Kidney epithelial cell (primary cell): ENCODE data around the gene COL13A1. TPM values are rescaled to one million over a fixed set of nuclear protein-coding genes. Genes with fewer than 3 reads are reported as not detected.

Experiments used
- DNase-seq: peaks from one replicate; pipeline ENCODE4 v3.0.0-alpha.2; 2010; ENCODE audit warnings: low read depth
- H3K27me3 ChIP-seq: 2 replicates; pipeline ENCODE4 v1.6.0; 2011; ENCODE audit warnings: low read length; ENCODE audit not compliant: control insufficient read depth, insufficient read depth
- H3K36me3 ChIP-seq: 2 replicates; pipeline ENCODE4 v1.5.1; 2011; ENCODE audit warnings: low read length; ENCODE audit not compliant: control insufficient read depth, insufficient read depth
- H3K4me3 ChIP-seq: 2 replicates; pipeline ENCODE4 v1.5.1; 2011; ENCODE audit warnings: low read depth, mild to moderate bottlenecking, control low read depth, low read length
- CTCF ChIP-seq: IDR thresholded peaks from 2 replicates; pipeline ENCODE4 v1.5.1; 2011; ENCODE audit warnings: mild to moderate bottlenecking, moderate library complexity, low read length, control low read depth, inconsistent platforms; ENCODE audit not compliant: insufficient read depth, poor library complexity, severe bottlenecking
- total RNA-seq: library from RNA; depleted of rRNA; stranded (reverse); fragments of >200 nt; gene quantifications from 2 replicates; pipeline ENCODE4 v1.2.3, GENCODE V29; 2015

The COL13A1 gene
- total RNA-seq, 1 donor from 2014 or later: 1.7 TPM

DNA sequence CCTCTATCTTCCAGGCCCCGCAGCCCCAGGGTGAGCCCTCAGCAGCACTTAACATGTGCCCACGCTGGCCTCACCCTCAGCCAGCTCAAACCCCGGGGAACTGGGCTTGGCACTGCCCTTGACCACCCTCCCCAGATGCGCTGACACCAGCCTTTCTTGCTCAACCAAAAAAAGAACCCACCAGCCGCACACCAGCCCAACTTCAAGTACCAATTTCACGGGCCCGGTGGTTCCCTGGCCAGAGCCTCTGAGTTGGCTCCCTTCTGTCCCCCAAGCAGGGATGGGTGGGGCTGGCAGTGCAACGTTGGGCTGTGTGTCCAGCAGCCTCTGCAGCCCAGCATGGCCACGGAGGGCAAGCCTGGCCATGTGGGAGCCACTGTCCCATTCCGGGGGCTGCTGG lies 96.3 kb downstream of the COL13A1 start:
- H3K36me3 ChIP-seq: no peaks in the 10 kb centered on the region
- DNase-seq: no peak
- H3K4me3 ChIP-seq: no peak overlapping the region
- no peak for TF ChIP-seq CTCF
- H3K27me3 ChIP-seq: no peaks in the 10 kb centered on the region

GRCh38 chr10:69898524-69898923 lies 96.8 kb downstream of the COL13A1 start:
- Histone ChIP-seq H3K36me3 (no peaks in the 10 kb centered on the region), H3K27me3 (no peaks in the 10 kb centered on the region), H3K4me3 (no peak overlapping the region)
- TF ChIP-seq CTCF: no peak
- DNase-seq: no peak

DNA sequence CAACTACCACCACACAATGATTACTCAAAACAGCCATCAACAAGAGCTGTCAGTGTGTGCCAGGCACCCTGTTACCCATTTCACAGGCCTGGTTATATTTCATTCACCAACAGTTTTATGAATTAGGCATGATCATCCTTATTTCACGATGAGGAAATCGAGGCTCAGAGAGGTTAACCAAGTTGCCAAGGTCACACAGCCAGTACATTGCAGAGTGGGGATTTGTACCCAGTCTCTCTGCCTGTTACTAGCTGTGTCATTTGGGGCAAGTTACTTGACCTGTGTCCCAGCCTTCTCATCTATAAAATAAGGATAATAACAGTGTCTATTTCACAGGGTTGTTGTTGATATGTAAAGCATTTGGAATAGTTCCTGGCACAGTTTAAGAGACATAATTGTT lies 97.2 kb downstream of the COL13A1 start:
- no peaks in the 10 kb centered on the region for H3K27me3 ChIP-seq
- H3K4me3 ChIP-seq: no peak overlapping the region
- TF ChIP-seq CTCF: no peak
- DNase-seq: no peak
- no peaks in the 10 kb centered on the region for H3K36me3 ChIP-seq

DNA sequence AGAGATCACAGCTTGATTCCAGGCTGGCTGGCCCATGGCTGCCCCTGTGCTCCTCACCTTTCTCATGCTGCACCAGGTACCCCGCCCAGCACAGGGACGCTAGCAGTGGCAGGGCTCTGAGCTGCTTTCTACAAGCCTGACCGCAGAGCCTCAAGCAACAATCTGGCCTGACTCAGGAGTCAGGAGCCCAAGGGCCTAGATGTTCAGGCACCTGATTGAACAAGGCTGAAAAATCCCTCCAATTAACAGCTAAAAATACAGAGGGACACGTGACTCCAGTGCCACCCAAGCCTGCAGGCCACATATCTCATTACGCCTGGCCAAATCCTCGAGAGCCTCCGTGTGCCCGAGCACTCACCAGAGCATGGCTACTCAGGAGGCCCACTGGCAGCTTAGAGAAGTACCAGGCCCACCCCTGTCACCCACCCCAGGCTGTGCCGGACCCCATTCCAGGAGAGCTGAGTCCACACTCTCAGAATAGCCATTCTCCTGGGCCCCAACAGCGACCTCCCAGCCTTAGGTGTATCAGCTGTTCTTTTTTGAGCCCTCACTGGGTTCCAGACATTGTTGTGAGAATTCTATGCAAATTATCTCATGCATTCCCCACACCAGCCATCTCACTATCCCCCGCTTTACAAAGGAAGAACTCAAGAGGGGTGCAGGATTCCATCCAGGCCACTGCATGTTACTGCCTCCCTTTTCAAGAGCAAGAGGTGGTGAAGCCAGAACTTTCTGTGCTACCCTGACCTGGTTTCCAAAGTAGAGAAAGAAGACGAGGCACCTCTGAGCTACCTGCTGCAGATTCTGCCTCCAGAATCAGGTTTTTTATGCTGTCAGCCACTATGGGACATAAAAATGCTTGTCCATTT lies 98.3 kb downstream of the COL13A1 start:
- Histone ChIP-seq H3K27me3 (no peaks in the 10 kb centered on the region), H3K4me3 (no peak overlapping the region), H3K36me3 (no peaks in the 10 kb centered on the region)
- TF ChIP-seq CTCF: no peak
- no peak for DNase-seq

DNA sequence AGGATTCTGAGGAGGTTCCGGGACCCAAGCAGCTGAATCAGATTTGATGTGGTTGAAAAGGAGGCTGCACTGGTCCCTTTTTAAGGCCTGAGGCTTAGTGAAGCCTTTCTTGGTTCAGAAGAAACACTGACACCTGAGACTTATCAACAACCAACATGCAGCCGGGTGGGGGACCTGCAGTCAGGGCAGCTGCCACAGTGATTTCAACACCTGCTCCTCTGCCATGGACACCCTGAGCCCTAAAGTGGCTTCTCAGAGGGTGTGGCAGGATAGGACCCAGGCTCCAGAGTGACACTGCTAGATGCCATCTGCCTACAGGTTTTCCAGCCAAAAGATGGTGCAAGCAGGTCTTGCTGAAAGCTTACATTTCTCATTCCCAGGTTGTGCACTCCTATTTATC lies 99.3 kb downstream of the COL13A1 start:
- Histone ChIP-seq H3K36me3 (no peaks in the 10 kb centered on the region), H3K27me3 (no peaks in the 10 kb centered on the region), H3K4me3 (no peak overlapping the region)
- no peak for TF ChIP-seq CTCF
- no peak for DNase-seq
